Activated T-cell treated with anti-CD3 and anti-CD28 coated beads for 1 hour (primary cell): Measurements from ENCODE around the gene HPSE.

Source experiments
- DNase-seq: peaks from one replicate; pipeline ENCODE4 v3.0.0-alpha.2; 2020; ENCODE audit warnings: low read depth

HPSE gene

DNA sequence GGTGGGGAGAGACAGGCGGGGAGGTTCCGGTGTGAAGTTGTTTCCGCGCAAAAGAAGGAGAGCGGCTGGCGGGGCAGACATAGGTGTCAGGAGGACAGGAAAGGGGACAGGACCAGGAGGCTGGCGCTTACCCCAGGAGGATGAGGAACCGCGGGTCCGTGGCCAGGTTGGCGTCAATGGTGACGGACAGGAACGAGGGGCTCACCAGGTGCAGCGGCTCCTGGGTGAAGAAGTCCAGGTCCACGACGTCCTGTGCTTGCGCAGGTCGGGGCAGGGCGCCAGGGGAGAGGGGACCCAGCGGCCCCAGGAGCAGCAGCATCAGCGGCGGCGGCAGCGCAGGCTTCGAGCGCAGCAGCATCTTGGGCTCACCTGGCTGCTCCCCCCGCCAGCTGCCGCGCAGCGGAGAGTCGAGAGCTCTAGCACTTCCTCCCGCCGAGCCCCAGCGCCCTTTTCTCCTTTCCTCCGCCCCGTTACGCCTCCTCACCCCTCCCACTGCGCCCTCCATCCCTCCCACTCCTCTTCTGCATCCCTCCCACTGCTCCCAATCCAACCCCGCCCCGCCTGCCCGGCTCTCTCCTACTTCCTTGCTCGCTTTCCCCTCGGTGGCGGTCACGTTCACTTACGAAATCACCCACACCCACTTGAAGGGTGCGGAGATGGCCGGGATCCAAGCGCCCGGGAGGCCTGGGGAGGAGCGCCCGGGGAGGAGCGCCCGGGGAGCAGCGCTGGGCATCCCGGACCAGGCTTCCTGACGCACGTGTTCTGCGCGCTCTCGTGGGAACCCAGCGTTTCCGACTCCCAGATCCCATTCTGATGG, at the start of gene HPSE:
TSS of gene HPSE (minus strand) at position 424 of the 817 bp plus-strand sequence. CDS start at position 358, 66 bp downstream.
- peak; percentile 63 for DNase-seq

DNA sequence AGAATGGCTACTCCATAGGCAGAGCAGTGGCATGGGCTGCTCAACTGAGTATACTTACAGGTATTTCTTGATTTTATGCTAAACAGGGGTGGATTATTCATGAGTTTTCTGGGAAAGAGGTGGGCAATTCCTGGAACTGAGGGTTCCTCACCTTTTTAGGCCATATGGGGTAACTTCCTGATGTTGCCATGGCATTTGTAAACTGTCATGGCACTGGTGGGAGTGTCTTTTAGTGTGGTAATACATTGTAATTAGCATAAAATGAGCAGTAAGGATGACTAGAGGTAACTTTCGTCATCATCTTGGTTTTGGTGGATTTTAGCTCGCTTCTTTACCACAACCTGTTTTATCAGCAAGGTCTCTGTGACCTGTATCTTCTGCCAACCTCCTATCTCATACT, 48.2 kb upstream of the HPSE start:
- DNase-seq: no peak

GRCh38 chr4:83381173-83381572, 46.5 kb upstream of the HPSE start:
- DNase-seq: no peak

- no peak for DNase-seq
These were observed 43.8 kb upstream of the HPSE start for GRCh38 chr4:83378419-83378818.

DNA sequence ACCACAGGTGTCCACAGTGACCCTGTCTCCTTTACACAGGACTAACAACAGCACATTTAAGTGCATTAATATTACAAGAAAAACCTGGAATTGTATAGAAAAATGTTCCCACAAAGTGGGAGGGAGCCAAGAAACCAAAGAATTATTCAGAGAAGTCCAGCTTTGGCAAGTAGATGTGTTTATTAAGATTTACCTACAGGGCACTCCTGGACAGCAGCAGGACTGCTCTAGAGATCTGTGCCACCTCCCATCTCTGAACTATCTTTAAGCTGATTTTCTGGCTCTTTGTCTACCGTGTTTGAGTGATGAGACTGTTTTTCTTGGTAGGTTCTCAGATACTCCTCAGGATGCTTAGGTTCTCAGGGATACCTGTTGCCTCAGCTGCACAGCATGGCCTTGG, 38.3 kb upstream of the HPSE start:
- no peak for DNase-seq

DNA sequence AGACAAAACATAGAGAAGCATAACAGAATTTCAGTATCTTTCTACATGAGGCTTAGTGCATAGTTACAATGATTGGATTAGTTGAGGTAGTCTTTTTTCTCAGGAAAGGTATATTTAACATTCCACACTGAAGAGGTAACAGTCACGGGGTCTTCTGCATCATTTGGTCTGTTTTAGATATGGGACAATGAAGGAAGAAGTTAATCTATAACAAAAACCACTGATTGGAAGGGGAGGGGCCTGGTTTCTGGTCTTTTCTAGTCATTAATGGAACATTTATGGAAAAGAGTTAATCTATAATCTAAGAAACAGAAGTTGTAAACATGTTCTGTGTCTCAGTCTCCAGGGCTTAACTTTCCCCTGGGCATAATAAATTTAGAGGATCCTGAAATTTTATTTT, 37.3 kb upstream of the HPSE start:
- DNase-seq: no peak

GRCh38 chr4:83371235-83371634, 36.6 kb upstream of the HPSE start:
- DNase-seq: no peak

GRCh38 chr4:83370640-83370906, 35.9 kb upstream of the HPSE start:
- DNase-seq: no peak

DNA sequence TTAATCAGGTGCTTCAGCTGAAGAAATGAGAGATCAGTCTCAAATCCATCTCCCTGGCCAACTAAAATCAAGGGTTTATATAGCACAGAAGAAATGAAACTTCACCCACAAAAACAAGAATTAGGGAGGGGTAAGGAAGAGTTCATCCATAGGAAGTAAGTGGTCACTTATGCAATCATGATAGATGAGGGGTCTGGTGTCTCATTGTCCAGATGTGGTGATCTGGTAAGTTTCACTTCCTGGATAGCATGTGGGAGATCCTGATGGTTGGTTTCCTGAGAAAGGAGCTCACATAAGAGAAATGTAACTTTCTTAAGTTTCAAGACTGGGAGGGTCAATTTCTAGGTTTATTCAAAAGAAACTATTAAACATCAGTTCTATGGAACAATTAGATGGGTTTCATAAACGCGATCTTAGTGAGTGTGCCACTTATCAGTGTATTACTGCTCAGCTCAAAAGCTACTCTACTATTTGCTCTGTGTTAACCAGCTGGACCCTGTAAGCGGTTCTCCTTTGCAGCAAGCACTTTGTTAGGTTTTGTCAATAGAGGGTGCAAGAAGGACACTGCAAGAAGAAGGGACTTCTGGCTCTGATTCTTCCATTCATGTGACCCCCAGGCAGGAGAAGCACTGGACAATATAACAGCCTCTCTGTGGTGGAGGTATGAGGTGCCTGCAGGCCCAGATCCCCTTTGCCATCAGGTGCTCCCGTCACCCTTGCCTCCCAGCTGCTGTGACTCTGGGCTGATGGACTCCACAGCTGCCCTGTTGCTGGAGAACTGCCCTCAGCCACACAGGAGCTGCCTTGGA, 35.4 kb upstream of the HPSE start:
- DNase-seq: no peak

- no peak for DNase-seq
These were observed 29.7 kb upstream of the HPSE start for GRCh38 chr4:83364312-83364711.

DNA sequence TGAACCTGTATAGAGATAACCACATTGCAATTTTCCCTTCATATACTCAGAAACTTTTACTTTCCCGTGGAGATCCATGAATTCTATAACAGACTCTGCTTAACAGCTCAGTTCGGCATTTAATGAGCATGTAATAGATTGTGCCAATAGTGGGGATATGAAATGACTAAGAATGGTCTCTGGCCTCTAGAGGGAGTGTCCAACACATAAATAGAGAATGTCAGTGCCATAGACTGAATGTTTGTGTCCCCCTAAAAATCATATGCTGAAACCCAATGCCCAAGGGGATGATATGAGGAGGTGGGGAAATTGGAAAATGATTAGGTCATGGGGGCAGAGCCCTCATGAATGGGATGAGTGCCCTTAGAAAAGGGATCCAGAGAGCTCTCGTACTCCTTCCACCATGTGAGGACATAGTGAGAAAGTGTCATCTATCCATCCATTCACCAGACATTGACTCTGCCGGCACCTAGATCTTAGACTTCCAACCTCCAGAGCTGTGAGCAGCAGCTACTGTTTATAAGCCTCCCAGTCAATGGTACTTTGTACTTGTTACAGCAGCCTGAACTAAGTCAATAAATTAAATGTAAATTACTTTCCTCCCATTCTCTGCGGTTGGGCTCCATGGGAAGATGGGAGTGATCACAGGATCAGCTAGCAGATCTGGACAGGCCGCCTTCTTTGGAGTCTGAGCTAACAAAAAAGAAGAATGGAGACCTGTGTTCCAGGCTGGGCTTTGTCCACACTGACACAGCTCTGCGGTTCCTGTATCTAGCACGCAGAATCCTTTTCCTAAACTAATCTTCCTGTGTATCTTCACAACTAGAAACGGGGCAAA, 28.1 kb upstream of the HPSE start:
- DNase-seq: no peak

DNA sequence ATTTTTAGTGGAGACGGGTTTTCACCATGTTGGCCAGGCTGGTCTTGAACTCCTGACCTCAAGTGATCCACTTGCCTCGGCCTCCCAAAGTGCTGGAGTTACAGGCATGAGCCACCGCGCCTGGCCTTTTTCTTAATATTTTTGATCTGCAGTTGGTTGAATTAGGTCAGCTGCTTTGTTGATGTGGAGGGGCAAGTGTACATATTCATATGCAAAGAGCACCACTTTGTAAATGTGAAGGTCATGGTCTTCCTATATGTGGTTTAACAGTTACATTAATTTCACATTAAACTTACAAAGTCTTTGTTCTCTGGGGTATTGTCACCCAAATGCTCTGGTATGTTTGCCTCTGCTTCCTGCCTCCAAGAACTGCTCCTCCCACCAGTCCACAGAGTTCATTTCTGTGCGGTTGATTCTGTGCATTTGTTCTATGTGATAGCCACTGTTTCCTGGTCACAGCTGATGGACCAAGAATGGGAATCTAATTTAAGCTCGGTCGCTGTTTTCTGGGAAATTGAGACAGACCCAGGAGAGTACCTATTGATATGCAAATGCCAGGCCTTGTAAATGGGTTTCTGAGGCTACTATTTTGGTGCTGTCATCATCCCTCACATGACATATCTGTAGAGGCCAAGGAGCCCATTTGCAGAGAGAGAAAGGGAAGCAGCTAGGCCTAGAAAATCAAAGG, 26.9 kb upstream of the HPSE start:
- no peak for DNase-seq

DNA sequence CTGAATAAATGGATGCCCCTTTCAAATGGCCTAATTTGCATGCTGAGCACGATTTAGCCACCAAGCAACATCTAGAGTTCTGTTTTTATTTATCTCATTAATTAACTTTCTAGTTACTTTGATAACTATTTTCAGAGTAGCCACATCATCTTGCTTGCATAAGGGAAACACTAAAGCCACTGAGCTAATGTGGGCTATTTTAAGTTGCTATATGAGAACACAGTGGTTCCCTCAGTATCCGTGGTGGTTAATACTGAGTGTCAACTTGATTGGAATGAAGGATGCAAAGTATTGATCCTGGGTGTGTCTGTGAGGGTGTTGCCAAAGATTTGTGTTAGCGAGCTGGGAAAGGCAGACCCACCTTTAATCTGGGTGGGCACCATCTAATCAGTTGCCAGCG, 25.4 kb upstream of the HPSE start:
- no peak for DNase-seq

- no peak for DNase-seq
These were observed 23.8 kb upstream of the HPSE start for GRCh38 chr4:83358410-83358809.

GRCh38 chr4:83356899-83357661, 22.4 kb upstream of the HPSE start:
- DNase-seq: no peak

DNA sequence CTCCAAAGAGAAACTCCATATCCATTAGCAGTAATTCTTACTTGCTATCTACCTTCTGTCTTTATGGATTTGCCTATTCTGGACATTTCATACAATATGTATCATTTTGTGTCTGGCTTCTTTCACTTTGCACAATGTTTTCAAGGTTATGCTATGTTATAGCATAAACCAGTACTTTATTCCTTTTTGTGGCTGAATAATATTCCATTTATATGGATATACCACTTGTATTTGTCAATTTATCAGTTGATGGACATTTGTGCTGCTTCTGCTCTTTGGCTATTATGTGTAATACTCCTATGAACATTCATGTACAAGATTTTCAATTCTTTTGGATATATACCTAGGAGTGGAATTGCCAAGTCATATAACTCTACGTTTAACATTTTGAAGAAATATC, 18.9 kb upstream of the HPSE start:
- DNase-seq: no peak

- no peak for DNase-seq
These were observed 13.4 kb upstream of the HPSE start for GRCh38 chr4:83348074-83348473.

- no peak for DNase-seq
These were observed 7.8 kb upstream of the HPSE start for GRCh38 chr4:83342476-83342875.

DNA sequence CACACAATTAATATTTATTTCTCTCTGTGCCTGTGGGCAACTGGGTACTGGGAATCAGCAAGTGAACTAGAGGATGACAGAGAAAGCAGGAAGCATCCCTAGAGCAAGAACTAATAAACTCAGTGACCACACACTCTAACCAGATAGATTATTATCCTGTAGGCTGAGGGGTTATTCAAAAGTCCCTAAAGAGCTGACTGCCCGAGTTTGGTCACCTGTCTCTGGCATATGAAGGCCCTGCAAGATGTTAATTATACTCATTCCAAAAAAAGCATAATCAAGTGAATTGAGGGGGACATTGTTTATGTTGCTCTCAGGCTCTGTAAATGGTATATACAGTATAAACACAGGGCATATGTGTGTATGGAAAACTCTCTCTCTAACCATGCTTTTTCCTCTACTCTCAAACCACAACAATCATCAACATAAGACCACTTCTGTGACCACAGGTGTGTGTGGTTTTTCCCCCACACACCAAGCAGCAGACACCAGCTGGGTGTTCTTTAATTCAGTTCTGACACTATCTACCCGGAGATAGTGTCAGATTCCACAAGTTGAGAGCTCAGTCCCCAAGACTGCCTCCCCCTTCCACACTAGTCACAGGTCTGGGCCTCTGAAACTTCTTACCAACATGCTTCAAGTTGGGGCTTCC, 6.2 kb upstream of the HPSE start:
- no peak for DNase-seq

GRCh38 chr4:83339573-83339972, 4.9 kb upstream of the HPSE start:
- DNase-seq: no peak

GRCh38 chr4:83335701-83336100, 1.1 kb upstream of the HPSE start:
- no peak for DNase-seq
